T1000 (cell line): ENCODE measurements around the gene MSI2.

Experiments used
- DNase-seq: peaks from one replicate; lab custom pipeline; 2025; ENCODE audit warnings: mixed read lengths; lab: John Stamatoyannopoulos, UW

MSI2 gene

DNA sequence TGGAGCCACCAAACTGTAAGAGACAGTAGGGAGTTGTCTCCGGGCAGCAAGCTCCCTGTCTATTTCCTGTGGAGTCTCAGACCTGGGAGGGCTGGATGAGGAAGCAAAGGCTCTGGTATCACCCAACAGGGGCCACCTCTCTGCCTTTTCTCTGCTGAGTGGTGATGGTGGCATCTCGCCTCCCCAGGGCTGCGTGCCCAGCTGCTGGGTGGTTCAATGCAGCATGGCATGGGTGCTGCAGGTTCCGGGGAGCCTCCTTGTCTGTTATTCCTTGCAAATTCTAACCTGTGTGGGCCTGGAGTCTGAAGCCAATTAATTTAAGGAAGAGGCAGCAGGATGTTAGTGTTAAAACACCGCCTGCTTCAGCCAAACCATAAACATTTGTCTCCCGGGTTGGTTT is 410.6 kb downstream of the MSI2 start:
- no peak for DNase-seq

DNA sequence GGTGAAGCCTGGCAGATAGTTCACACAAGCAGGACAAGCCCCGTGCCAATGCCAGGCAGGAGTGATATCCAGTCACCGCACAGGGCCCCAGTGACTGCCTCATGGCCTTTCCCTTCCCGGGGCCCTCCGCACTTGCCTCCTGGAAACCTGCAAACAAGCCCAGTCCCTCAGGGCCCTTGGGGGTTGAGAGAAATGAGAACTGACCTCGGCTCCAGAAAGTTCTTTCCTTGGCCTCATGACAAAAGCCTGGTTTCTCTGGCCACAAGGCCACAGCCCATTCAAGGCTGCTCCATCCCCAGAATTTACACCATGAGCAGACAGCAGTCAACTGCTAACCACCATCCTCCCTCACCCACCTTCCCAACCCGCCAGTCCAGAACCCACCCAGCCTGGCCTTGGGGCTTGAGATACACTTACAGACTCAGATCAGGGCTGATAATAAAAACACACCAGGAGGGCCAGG is 411.2 kb downstream of the MSI2 start:
- no peak for DNase-seq

DNA sequence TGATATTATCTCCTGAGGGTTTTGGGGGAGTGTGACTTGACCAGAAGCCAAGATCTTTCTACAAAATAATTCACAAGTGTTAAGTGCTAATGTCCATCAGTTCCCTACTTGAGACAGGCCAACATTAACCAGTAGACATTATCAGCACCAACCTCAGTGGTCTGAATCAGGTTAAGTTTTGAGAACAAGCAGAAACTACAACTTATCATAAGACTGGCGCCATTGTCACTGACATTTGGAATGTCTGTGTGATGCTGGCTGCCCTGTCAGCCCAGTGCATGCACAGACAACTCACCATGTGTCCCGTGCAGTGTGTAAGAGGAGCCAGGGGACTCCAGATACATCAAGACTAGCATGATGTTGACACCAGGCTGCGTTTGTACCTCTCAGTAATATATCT is 412.0 kb downstream of the MSI2 start:
- DNase-seq: no peak

DNA sequence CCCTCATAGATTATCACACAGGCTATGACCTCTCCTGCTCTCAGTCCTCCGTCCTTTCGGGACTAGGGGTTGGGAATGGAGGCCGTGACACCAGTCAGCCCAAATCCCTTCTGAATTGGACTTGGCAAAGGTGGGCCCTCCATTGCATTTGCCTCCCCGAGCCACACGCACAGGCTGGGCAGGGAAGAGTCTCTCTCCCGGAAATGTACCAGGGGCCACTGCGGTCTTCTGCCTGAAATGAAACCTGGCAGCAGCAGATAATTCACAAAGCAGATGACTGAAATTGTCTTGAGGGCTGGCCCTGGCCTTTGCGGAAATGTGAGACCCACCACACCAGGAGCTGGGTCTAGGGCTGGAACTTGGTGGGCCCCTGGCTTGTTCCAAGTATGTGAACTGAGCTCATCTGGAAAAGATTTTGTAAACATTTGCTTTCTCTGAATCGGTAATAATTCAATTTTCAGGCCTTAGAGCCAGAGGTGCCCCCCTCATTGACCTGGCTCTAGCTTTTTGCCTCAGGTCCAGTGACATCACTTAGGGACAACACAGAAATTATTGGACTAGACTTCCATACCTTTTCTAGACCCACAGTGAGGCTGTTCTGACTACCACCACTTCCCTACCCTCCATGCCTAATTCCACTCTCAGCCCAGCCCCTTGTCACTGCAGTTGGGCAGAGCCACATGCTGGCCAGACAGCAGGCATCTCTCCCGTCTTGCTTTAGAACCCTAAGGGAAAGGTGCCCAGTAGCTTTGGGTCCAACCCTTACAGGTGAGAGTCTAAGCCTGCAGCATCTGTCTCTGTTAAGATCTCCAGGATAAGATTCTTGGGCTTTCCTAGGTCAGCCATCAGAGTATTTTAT is 413.6 kb downstream of the MSI2 start:
- no peak for DNase-seq

DNA sequence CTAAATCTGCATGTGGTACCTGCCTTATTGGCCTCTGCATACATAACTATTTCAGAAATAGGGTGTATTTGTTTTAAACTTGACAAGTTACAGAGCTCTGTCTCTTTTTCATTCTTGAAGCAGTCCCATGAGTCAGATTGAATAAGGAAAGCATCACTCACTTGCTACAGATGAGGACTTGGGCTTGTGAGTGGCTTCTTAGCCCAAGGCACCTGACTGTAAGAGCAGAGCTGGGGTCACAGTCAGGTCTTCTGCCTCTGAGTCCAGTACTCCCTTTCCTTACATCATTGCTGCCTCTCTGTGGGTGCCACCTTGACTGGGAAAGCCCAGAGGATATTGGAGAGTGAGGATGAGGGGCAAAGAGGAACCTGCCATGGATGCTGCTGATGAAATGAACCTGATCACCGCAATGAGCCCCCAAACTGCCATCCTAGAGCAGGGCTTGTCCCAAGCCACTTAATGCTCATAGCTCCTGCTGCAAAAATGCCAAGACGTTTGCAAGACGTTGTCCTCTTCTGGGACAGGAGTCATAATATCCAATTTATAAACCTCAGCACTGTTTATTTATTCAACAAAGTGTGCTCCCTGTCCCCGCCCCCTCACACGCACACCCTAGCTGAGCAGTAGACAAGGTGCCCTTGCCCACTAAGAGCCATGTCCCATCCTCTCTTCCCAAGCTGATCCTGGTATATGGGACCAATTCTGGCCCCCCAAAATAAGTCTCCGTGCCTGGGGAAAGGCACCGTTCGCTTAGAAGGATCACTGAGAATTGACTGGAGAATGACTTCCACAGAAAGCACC is 414.6 kb downstream of the MSI2 start:
- DNase-seq: no peak

DNA sequence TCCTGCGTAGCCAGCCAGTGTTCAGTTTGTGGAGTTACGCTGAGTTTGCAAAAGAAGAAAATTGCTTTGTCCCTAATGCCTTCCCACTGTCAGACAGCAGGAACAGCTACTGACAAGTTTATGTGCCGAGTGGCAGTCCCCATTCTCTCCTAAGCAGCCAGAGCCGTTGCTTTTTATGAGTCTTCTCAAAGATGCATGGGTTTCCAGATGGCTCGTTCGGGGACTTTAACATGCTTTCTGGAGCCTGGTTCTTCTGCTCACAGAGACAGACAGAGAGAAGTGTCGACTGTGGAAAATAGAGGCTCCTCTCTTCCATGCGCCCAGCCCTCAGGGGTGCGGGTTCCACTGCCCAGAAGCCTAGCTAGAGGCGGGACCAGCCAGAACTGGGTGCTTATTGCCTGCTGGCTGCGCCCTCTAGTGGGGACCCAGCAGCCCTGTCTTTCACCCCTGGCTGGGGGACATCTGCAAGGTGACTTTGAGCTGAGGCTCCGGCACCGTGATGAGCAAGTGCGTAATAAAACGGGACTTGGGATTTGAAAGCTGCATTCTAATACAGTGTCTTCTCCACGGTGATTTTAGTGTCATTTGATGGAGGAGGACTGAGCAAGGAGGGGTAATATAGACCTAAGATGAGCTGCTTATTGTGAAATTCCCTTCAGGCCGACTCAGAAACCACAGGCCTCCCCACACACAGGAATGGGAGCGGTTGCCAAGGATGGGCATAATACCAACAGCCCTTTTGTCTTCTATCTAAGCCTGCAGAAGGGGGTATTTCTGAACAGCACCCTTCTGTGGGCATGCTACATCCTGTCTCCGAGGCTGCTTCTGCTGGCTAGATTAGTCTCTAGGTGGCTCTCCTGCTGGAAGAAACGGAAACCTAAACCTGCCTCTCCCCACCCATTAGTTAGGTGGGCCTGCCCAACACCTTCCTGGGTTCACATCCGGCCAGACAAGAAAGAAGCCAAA is 415.6 kb downstream of the MSI2 start:
- peak; percentile 82 for DNase-seq

DNA sequence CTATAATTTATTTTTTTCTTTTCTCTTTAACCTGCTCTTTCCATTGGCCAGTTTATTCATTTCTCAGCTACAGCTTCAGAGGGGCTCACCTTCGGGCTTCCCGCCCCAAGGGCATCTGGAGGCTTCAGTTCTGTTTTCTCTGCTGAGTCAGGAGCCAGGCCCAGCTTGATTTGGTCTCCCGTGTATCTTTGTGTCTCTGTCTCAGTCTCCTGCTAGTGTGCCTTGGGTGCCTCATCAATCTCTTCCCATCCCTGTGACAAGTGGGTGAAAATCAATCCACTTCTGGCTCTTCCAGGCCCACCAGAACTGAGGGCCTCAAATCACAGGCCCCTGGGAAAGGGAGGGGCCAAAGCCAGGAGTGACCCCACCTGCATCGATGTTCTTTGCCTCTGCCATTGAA is 416.6 kb downstream of the MSI2 start:
- DNase-seq: no peak

DNA sequence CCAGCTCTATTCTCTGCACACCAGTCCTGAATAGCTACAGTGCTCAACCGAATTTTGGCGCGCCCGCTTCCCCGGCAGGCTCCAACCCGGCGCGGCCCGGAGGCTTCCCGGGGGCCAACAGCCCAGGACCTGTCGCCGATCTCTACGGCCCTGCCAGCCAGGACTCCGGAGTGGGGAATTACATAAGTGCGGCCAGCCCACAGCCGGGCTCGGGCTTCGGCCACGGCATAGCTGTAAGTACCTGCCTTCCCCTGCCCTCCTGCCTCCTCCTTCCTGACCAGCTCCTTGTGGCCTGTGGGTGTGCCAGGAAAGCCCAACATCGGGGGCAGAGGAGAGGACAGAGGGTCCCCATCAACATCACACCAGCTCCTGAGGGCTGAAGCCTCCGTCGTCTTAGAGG is 418.6 kb downstream of the MSI2 start:
- no peak for DNase-seq

DNA sequence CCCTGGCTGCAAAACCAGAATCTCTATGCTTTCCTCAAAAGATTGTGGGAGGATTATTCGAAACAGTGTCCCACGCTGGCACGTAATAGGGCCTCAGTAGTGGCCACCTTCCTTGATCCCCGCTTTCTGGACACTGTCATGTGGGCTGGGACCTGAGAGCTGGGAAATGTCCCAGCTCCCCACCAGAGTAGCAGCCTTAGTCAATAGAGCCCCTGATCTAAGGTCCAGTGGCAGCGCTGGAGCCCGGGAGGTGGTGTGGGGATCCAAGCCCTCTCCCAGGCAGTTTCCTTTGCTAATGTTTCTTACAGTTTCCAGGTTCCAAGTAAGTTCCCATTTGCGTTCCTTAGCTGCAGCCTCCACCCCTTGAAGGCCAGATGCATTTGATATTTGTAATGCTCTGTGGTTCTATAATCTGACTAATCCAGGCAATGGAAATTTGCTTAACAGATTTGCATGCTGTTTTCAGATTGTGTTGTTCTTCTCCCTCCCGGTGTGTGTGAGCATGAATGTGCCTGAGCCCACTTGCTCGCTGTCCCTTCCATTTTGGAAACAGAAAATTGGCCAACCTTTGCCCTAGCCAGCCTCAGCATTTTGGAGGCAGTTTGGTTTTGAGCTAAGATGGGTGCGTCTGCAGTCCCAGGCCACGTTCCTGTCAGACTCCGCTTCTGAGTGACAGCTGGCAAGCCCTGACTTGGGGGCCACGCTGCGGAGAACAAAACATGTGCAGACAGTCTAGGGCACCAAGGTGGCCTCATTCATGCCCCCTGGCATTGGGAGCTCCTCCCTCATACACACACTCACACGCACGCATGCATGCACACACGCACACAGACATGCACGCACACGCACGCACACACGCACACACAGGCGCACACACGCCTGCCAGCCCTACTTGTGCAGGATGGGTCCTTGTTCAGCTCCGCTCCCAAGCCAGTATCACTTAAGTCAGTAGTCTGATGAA is 419.4 kb downstream of the MSI2 start:
- no peak for DNase-seq

DNA sequence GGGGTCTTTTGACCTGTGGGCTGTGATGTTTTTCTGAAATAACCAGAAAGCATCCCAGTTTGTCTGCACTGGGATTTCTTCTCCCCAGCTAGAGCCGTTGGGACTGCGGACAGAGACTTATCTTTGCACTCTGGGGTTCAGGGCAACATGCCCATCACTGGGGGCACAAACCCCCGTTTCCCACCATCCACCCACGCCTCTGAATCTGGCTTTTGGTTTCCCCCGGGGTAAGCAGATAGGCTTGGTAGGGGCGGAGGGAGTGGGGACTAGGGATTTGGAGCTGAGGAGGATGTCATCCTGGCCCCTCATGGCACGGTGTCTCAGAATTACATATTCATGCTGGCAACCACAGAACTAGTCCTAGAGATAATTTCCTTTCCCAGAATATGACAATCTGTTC is 420.2 kb downstream of the MSI2 start:
- no peak for DNase-seq

DNA sequence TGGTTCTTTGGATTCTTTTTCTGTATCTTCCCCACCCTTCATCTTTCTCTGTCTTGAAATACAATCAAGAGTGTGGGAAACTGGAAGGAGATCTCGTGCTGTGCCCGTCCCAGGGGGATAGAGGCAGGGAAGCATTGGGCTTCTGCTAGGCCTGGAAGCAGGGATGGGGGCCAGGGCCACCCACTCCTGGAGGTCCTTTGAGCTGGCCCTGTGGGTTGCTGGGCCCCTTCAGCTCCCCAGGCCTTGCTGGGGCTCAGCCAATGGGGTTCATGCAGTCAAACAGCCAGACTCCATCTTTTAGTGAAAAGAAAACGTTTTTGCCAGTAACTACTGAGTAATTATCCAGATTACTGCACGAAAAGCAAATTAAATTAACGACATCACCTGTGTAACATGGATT is 421.0 kb downstream of the MSI2 start:
- DNase-seq: no peak

DNA sequence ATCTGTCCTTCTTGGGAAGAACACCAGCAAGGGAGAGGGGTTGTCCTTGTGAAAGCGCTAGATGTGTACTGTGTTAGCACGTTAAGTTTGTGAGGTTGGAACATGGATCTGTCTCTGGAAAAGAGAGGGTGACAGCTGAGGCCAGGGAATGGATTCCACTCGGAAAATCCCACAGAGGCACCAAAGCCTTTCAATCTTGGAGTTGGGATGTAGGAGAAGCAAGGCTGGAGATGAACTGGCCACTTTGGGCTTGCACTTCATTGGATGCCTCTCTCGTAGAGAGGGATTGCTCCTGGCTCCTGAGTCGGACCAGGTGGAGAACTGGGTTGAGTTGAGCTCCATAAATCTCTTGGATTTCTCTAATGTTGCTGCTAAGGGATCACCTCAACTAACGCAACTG is 421.5 kb downstream of the MSI2 start:
- DNase-seq: no peak

DNA sequence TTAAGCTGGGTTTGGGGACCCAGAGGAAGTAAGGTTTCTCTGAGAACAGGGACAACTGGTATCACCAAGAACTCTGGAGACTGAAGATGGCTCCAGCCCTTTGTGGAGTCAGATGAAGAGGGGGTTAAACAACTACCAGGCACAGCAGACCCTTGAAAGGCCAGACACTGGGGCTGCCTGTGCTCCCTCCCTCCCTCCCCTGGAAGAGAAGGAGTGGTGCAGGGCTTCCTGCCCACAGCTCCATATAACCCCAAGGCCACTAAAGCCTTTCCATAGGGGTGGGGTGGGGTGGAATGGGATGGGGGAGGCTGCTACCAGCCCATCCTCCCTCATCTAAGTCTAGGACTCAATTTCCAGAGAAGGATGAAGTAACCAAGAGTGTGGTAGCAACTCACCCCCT is 422.1 kb downstream of the MSI2 start:
- DNase-seq: no peak

DNA sequence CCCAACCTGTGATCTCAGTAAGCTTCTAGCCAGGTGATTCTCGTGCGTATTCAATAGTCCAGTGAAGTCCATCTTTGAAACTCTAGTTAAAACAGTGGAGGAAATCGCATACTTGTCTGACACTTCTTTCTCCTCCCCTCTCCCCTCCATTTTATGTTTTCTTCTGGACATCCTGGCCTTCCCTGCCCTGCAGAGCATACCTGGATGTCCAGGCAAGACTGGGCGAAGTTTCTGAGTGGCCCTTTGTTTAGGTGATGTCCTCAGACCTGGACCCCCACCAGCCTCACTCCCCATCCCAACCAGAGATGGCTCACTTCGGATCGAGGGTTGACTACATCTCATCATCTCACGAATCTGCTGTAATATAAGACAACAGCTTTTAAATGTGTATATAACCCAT is 423.0 kb downstream of the MSI2 start:
- no peak for DNase-seq

DNA sequence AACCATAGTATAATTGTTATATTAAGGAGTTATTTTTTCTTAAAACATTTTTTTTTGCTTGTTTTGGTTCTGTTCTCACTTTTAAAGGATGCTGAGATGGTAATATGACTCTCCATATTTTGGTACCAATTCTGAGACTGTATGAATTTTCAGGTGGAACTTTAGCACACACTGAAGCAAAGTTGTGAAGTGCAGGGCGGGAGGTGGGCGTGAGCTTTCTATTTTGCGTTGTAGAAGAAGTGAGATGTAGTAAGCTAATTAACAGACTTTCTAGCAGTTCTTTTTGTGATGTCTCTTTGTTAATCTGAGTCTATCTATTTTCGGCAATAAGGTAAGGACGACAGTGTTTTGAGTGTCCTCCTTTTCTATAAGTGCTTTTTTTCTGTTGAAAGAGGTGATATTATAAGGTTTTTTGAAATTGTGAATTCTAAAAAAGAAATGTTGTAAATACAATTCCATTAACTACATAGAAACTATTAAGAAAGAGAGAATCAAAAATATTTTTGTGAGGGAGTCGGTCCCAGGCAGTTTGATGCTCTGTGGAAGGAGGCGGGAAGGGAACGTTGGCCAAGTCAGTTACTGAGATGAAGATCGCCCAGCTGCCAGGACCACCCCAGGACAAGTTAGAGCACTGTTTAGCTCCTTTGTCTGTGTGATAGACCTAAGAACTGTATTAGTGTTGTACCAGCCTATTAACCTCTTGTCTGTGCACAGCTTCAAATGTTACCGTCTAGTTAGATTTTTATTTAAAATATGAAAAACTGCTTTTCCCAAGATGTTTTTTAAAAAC is 423.8 kb downstream of the MSI2 start:
- DNase-seq: no peak

DNA sequence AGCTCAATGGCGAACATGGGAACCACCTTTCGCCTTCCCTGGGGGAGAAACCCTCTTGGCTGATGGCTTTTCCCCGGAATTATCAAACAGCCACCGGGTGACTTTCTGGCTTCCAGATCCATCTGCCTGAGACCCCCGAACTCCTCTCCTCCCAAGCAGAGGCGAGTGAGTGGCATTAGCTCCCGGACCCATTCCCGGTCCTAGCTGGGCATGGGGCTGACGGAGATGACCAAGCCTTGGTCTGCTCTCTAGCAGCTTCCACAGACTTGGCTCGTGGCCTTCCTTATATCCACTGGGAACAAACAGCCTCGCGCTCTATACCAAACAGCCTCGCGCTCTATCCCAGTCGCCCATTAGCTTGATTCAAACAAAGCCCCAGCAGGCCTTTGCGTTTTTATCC is 426.4 kb downstream of the MSI2 start:
- DNase-seq: no peak

DNA sequence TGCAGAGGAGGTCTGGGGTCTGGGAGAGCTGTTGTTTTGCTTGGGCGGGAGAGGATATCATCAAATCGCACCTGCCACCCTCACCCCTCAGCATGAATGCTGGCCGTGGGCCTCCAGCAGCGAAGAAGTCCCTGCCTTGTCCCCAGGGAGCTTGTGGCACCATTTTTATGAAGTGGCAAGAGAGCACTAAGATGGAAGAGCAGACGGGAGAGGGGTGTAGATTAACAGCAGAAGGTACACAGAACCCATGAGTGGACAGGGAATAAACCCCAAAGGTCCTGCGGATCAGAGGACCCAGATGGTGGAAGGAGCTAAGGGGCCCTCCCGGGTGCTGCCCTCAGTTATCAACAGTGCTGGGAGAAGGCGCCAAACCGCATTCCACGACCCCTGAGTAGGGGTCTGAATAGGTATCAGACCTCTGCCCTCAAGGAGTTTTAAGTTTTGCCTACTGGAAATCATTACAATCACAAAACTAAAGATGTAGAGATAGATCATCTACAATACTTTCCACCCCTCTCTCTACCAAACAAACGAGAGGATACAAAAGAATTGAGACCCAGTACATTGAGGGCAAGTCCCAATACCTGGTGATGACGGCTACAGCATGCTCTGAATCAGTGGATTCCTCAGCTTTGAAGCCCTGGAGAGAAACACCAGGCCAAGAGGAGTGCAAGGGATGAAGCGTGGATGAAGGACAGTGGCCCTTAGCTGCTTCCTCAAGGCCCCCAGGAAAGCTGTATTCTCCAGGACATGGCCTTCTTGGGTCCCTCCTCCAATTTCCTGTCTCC is 428.6 kb downstream of the MSI2 start:
- no peak for DNase-seq

DNA sequence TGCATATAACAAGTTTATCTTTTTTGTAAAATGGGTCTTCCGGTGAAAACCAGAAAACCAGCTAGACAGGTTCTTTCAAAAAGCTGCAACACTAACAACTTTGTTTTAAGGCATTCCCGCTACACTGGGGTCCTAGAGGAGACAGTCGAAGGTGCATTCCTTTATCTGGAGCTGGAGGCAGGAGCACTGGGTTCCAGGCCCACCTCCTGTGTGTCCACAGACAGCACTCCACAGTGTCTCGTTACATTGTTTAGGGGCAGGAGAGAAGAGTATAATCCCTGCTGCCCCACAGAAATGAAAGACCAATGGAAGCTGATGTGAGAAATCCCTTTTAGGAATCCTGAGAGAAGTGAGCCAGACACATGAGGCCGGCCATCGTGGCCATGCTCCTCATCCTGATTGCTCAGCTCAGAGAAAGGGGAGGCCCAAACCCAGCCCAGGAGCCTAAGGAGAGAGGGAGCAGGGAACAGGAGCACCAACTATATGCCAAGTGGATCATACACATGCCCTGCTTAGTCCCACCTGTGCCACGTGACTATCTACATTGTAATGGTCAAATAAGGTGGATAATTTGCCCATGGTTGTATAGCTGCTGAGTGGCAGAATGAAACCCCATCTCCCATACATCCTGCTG is 429.3 kb downstream of the MSI2 start:
- no peak for DNase-seq

DNA sequence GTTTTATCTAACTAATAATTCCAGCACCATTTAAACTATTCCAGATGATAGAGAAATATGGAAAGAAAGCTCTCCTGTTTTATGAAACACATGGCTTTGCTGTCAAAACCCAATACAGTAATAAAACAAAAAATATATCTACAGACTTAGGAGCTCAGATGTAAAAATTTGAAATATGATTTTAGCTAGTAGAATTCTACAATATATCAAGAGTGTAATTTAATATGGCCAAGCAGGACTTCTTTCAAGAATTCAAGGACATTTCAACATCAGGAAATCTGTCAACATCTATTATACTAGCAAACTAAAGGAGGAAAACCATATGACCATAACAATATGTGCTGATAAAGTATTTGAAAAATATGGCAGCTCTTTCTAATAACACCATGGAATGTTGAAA is 431.3 kb downstream of the MSI2 start:
- no peak for DNase-seq
